Measurements from ENCODE around the gene CPSF4L. TPM values are rescaled to one million over a fixed set of nuclear protein-coding genes. Genes with fewer than 3 reads are reported as not detected.

The CPSF4L gene
- total RNA-seq, 1 experiment from 2014 or later = not detected

DNA sequence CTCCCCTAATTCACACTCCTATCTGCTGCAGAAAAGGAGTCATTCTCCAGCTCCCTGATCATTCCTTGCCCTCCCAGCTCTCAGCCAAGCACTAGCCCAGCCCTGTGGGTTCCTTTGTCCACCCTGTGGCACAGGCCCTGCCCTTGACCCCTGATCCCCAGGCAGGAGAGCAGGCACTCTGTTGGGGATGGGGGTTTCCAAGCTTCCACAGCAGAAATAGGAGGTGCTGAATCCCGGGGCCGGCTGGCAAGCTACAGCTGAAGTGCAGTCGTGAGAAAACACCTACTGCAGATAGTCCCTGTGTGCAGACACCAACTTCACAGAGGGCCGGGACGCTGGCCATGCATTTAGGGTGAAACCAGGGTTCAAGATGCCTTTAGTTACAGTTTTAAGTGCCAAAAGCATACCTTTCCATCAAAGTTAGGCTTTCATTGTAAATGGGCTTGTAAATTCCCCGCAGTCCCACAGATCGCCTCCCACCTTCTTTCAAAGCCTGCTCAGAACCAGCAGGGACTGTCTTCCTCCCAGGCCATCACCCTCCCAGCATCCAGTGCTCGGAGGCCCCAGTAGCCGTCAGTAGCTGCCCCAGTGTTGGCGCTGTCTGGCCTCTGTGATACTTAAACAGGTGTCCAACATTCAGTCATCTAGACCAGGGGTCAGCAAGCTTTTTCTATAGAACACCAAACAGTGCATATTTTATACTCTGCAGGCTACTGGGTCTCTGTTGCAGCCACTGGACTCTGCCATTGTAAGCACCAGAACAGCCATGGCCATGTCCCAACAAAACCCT, 10.6 kb downstream of the CPSF4L start:
- H3K9me3 ChIP-seq = no peaks in the 10 kb centered on the region
- Mint-ChIP-seq H3K4me1 (ENCODE audit: low read depth, unreplicated experiment) (no peaks in the 10 kb centered on the region), H3K36me3 (ENCODE audit: insufficient read depth, unreplicated experiment) (no peaks in the 10 kb centered on the region), H3K27ac (ENCODE audit: unreplicated experiment) (no peak overlapping the region), H3K4me3 (ENCODE audit: unreplicated experiment) (no peak overlapping the region), H3K27me3 (ENCODE audit: insufficient read depth, unreplicated experiment) (no peaks in the 10 kb centered on the region), H3K9me3 (ENCODE audit: unreplicated experiment) (no peaks in the 10 kb centered on the region)
- intact Hi-C loops (cut with micrococcal nuclease; ENCODE audit: unreplicated experiment) = no loop called here
- H3K4me3 ChIP-seq (ENCODE audit: low read depth, low read length) = no peak overlapping the region
- ChIA-PET CTCF (interaction anchor here (1.5 kb wide), 1 partner anchor 119 kb away, joined by 4 read pairs; no protein-coding TSS in a partner anchor), POLR2A (no interaction called here)
- no peaks in the 10 kb centered on the region for H3K36me3 ChIP-seq (ENCODE audit: control insufficient read depth, insufficient read depth, low read length)
- TF ChIP-seq, protein P1, sequence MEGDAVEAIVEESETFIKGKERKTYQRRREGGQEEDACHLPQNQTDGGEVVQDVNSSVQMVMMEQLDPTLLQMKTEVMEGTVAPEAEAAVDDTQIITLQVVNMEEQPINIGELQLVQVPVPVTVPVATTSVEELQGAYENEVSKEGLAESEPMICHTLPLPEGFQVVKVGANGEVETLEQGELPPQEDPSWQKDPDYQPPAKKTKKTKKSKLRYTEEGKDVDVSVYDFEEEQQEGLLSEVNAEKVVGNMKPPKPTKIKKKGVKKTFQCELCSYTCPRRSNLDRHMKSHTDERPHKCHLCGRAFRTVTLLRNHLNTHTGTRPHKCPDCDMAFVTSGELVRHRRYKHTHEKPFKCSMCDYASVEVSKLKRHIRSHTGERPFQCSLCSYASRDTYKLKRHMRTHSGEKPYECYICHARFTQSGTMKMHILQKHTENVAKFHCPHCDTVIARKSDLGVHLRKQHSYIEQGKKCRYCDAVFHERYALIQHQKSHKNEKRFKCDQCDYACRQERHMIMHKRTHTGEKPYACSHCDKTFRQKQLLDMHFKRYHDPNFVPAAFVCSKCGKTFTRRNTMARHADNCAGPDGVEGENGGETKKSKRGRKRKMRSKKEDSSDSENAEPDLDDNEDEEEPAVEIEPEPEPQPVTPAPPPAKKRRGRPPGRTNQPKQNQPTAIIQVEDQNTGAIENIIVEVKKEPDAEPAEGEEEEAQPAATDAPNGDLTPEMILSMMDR (IDR thresholded peaks at IDR 0.05; ENCODE audit: insufficient read depth in 1 of 2, low read depth in 1 of 2, low read length in 1 of 2, severe bottlenecking in 1 of 2, unreplicated experiment in 1 of 2) = no peak
- BruUV-seq (replicated peaks) = no TSS peak
- DNase-seq = no peak
- H3K27me3 ChIP-seq (replicated peaks; ENCODE audit: control insufficient read depth, insufficient read depth, low read length) = no peaks in the 10 kb centered on the region
- H3K4me1 ChIP-seq = no peaks in the 10 kb centered on the region

DNA sequence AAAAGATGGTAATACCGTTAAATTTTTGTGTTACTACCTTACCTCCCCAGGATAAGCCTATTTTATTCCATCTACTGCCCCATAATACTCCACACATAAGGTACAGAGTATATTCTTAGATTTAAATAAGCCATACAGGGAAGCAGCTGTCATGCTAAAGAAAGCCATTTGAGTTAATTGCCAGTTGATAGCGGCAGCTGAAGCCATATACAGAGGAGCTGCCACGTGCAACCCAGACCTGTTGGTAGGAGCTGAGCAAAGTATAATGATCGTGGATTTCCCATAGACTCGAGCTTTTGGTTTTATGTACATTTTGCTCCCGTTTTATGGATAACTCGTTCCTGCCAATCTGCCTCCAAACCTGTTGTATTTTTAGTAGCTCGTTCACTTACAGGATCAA, 12.0 kb downstream of the CPSF4L start:
- no TSS peak for BruUV-seq (replicated peaks)
- Histone ChIP-seq H3K36me3 (ENCODE audit: control insufficient read depth, insufficient read depth, low read length) (no peaks in the 10 kb centered on the region), H3K4me3 (ENCODE audit: low read depth, low read length) (no peak overlapping the region), H3K4me1 (no peaks in the 10 kb centered on the region), H3K27me3 (replicated peaks; ENCODE audit: control insufficient read depth, insufficient read depth, low read length) (no peaks in the 10 kb centered on the region), H3K9me3 (no peaks in the 10 kb centered on the region)
- ChIA-PET POLR2A (no interaction called here), CTCF (interaction anchor here (1.5 kb wide), 1 partner anchor 120 kb away, joined by 4 read pairs; no protein-coding TSS in a partner anchor)
- H3K9me3 Mint-ChIP-seq (ENCODE audit: unreplicated experiment) = no peaks in the 10 kb centered on the region
- H3K4me1 Mint-ChIP-seq (ENCODE audit: low read depth, unreplicated experiment) = no peaks in the 10 kb centered on the region
- TF ChIP-seq, protein P1 (IDR thresholded peaks at IDR 0.05; ENCODE audit: insufficient read depth in 1 of 2, low read depth in 1 of 2, low read length in 1 of 2, severe bottlenecking in 1 of 2, unreplicated experiment in 1 of 2) = no peak
- DNase-seq = no peak
- no peak overlapping the region for H3K4me3 Mint-ChIP-seq (ENCODE audit: unreplicated experiment)
- intact Hi-C loops (cut with micrococcal nuclease; ENCODE audit: unreplicated experiment) = no loop called here
- peaks cover 4% of the 10 kb centered on the region for H3K36me3 Mint-ChIP-seq (ENCODE audit: insufficient read depth, unreplicated experiment)
- H3K27me3 Mint-ChIP-seq (ENCODE audit: insufficient read depth, unreplicated experiment) = no peaks in the 10 kb centered on the region
- H3K27ac Mint-ChIP-seq (ENCODE audit: unreplicated experiment) = no peak overlapping the region

DNA sequence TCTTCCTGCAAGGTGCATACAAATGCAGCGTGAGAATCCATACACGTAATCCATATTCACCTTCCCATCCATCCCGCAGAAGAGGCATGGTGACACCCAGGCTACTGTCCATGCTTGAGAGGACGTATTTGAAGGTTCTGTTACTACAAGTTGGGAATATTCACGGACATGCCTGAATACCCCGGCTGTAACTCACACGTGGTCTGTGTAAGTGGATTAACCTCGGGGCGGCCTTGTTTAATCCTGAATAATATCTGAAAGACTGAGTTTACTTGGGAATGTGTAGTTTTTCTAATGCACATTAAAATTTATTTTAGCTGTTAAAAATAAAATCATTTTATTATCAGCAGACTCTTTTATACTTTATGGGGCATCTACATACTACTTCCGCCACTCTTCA, 13.1 kb downstream of the CPSF4L start:
- Histone ChIP-seq H3K9me3 (no peaks in the 10 kb centered on the region), H3K4me3 (ENCODE audit: low read depth, low read length) (no peak overlapping the region), H3K4me1 (no peaks in the 10 kb centered on the region), H3K27me3 (replicated peaks; ENCODE audit: control insufficient read depth, insufficient read depth, low read length) (no peaks in the 10 kb centered on the region), H3K36me3 (ENCODE audit: control insufficient read depth, insufficient read depth, low read length) (no peaks in the 10 kb centered on the region)
- Mint-ChIP-seq H3K4me3 (ENCODE audit: unreplicated experiment) (no peak overlapping the region), H3K27ac (ENCODE audit: unreplicated experiment) (no peak overlapping the region), H3K9me3 (ENCODE audit: unreplicated experiment) (no peaks in the 10 kb centered on the region), H3K4me1 (ENCODE audit: low read depth, unreplicated experiment) (no peaks in the 10 kb centered on the region), H3K27me3 (ENCODE audit: insufficient read depth, unreplicated experiment) (no peaks in the 10 kb centered on the region), H3K36me3 (ENCODE audit: insufficient read depth, unreplicated experiment) (peaks cover 11% of the 10 kb centered on the region)
- no TSS peak for BruUV-seq (replicated peaks)
- CTCF ChIA-PET = no interaction called here
- POLR2A ChIA-PET = no interaction called here
- TF ChIP-seq, protein P1 (IDR thresholded peaks at IDR 0.05; ENCODE audit: insufficient read depth in 1 of 2, low read depth in 1 of 2, low read length in 1 of 2, severe bottlenecking in 1 of 2, unreplicated experiment in 1 of 2) = no peak
- no peak for DNase-seq
- intact Hi-C loops (cut with micrococcal nuclease; ENCODE audit: unreplicated experiment) = no loop called here

All from Caco-2 (cell line).